ENCODE data around the gene PLA2G4D.

DNA sequence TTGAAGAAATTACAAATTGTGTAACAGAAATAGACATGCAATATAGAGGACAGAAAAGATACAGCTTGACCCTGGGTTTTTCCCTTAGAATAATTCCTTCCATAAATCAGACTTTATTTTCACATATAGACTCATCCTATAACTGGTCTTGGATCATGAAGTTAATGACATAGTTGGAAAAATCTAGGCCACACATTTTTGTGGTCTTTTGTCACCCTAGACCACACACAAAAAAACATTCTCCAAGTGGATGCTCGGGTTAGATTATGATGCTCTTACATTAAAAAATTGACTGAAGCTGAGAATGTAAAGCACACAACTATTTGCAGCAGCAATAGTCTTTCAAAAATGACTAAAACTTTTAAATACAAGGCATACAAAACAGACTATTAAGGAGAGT lies 7.5 kb upstream of the PLA2G4D start:
- TF ChIP-seq OSR1 (CRISPR knock-in tag; IDR thresholded peaks at IDR 0.05) (no peak), ZC3H10 (CRISPR knock-in tag; IDR thresholded peaks at IDR 0.05) (no peak), BACH2 (CRISPR knock-in tag; IDR thresholded peaks at IDR 0.05; ENCODE audit: borderline replicate concordance) (no peak), PPARA (CRISPR knock-in tag; IDR thresholded peaks at IDR 0.05; ENCODE audit: borderline replicate concordance) (no peak)
- TF ChIP-seq, protein P1, sequence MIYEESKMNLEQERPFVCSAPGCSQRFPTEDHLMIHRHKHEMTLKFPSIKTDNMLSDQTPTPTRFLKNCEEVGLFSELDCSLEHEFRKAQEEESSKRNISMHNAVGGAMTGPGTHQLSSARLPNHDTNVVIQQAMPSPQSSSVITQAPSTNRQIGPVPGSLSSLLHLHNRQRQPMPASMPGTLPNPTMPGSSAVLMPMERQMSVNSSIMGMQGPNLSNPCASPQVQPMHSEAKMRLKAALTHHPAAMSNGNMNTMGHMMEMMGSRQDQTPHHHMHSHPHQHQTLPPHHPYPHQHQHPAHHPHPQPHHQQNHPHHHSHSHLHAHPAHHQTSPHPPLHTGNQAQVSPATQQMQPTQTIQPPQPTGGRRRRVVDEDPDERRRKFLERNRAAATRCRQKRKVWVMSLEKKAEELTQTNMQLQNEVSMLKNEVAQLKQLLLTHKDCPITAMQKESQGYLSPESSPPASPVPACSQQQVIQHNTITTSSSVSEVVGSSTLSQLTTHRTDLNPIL (CRISPR knock-in tag; IDR thresholded peaks at IDR 0.05; ENCODE audit: low read depth), result no peak
